HUES64 (cell line): Measurements from ENCODE around the gene BUB3.
A peak's percentile ranks its signal among the peaks of the same experiment; 100 is the strongest.

Experiments used
- H3K27ac ChIP-seq: 2 replicates; pipeline ENCODE4 v1.7.0; 2013; ENCODE audit warnings: low read depth, low read length, inconsistent platforms
- H3K27me3 ChIP-seq: 2 replicates; pipeline ENCODE4 v1.6.1; 2013; ENCODE audit warnings: mild to moderate bottlenecking, low read length; ENCODE audit not compliant: insufficient read depth
- H3K36me3 ChIP-seq: 2 replicates; pipeline ENCODE4 v1.6.1; 2013; ENCODE audit warnings: mild to moderate bottlenecking, low read length; ENCODE audit not compliant: insufficient read depth
- H3K4me1 ChIP-seq: 2 replicates; pipeline ENCODE4 v1.6.1; 2013; ENCODE audit warnings: mild to moderate bottlenecking, low read length, moderate library complexity; ENCODE audit not compliant: insufficient read depth
- H3K4me3 ChIP-seq: 2 replicates; pipeline ENCODE4 v1.5.1; 2013; ENCODE audit warnings: mild to moderate bottlenecking, low read length, moderate library complexity
- H3K9ac ChIP-seq: 2 replicates; pipeline ENCODE4 v1.6.1; 2013; ENCODE audit warnings: mild to moderate bottlenecking, low read depth, low read length
- H3K9me3 ChIP-seq: 2 replicates; pipeline ENCODE4 v1.6.1; 2013; ENCODE audit warnings: low read depth, low read length; ENCODE audit not compliant: insufficient read depth
- WGBS: fragments of 150-250, 120-280 bp; methylation state at CpG from one replicate; pipeline ENCODE4 v1.1.7; 2013; ENCODE audit warnings: missing lambda C conversion rate; 5-methylcytosine and 5-hydroxymethylcytosine counted together

Gene BUB3

GRCh38 chr10:123134915-123135414 is 19.2 kb upstream of the BUB3 start:
- Histone ChIP-seq H3K27me3 (peaks cover 100% of the 10 kb centered on the region), H3K9me3 (no peaks in the 10 kb centered on the region), H3K4me1 (peaks cover 15% of the 10 kb centered on the region; the same call in 1 of the 2 replicates), H3K27ac (no peak overlapping the region), H3K9ac (no peak overlapping the region), H3K4me3 (peak overlapping the region; percentile 46), H3K36me3 (no peaks in the 10 kb centered on the region)
- WGBS, result 1% methylated on average over 46 of the region's 46 CpGs

GRCh38 chr10:123135415-123136141 is 18.6 kb upstream of the BUB3 start, which contains the start of gene HMX3:
HMX3 (plus strand) TSS chr10:123135970; CDS start chr10:123136051, 81 bp downstream.
- Histone ChIP-seq H3K36me3 (no peaks in the 10 kb centered on the region), H3K4me1 (peaks cover 15% of the 10 kb centered on the region; the same call in 1 of the 2 replicates), H3K4me3 (peak within 1 kb of the TSS; percentile 46), H3K9ac (no peak within 1 kb of the TSS), H3K9me3 (no peaks in the 10 kb centered on the region), H3K27me3 (peaks cover 100% of the 10 kb centered on the region), H3K27ac (no peak within 1 kb of the TSS)
- WGBS, result under 1% methylated on average over 75 of the region's 76 CpGs

- WGBS, result under 1% methylated on average over 59 of the region's 59 CpGs
- peak overlapping the region; percentile 46 for H3K4me3 ChIP-seq
- peaks cover 100% of the 10 kb centered on the region for H3K27me3 ChIP-seq
- H3K9me3 ChIP-seq, result no peaks in the 10 kb centered on the region
- no peak overlapping the region for H3K27ac ChIP-seq
- no peaks in the 10 kb centered on the region for H3K36me3 ChIP-seq
- H3K4me1 ChIP-seq, result peaks cover 15% of the 10 kb centered on the region; the same call in 1 of the 2 replicates
- H3K9ac ChIP-seq, result no peak overlapping the region
Measured at GRCh38 chr10:123136221-123136805, 17.9 kb upstream of the BUB3 start.

DNA sequence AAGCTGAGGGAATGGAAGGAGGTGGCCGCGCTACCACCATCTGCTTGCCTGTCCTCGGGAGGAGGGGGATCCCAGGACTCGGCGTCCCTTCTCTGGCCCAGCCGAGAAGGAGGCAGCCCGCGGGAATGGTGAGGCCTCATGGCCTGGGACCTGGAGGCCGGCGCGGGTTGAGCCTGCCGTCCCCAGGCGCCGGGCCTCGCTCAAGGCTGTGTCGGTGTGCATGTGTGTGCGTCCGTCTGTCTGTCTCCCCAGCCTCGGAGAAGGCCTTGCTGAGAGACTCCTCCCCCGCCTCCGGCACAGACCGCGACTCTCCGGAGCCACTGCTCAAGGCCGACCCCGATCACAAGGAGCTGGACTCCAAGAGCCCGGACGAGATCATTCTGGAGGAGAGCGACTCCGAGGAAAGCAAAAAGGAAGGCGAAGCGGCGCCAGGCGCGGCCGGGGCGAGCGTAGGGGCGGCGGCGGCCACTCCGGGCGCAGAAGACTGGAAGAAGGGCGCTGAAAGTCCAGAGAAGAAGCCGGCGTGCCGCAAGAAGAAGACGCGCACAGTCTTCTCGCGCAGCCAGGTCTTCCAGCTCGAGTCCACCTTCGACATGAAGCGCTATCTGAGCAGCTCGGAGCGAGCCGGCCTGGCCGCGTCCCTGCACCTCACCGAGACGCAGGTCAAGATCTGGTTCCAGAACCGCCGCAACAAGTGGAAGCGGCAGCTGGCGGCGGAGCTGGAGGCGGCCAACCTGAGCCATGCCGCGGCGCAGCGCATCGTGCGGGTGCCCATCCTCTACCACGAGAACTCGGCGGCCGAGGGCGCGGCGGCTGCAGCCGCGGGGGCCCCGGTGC is 17.2 kb upstream of the BUB3 start:
- Histone ChIP-seq H3K27ac (no peak overlapping the region), H3K4me1 (peaks cover 15% of the 10 kb centered on the region; the same call in 1 of the 2 replicates), H3K27me3 (peaks cover 100% of the 10 kb centered on the region), H3K4me3 (peak overlapping the region; percentile 46), H3K9me3 (no peaks in the 10 kb centered on the region), H3K36me3 (no peaks in the 10 kb centered on the region), H3K9ac (no peak overlapping the region)
- WGBS, result under 1% methylated on average over 83 of the region's 83 CpGs

DNA sequence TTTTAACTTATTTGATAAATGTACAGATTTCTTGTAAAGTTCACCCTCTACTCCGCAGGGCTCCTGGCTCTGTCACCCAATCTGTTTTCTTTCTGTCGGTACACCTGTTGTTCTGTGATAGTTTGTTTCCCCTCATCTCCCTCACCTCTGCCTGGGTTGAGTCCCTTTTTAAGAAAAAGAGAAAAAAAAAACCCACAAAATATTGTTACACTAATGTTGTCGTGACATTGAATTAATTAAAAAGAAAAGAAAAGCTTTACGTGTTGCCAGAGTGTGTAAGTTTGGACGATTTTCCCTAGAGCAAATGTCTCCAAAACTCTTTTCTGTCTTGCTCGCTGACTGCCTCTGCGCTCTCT is 15.1 kb upstream of the BUB3 start:
- Histone ChIP-seq H3K4me3 (no peak overlapping the region), H3K36me3 (no peaks in the 10 kb centered on the region), H3K4me1 (peaks cover 18% of the 10 kb centered on the region; the same call in 1 of the 2 replicates), H3K9ac (no peak overlapping the region), H3K27ac (no peak overlapping the region), H3K27me3 (peaks cover 100% of the 10 kb centered on the region), H3K9me3 (no peaks in the 10 kb centered on the region)
- WGBS, result 0% methylated on average over 4 of the region's 7 CpGs

DNA sequence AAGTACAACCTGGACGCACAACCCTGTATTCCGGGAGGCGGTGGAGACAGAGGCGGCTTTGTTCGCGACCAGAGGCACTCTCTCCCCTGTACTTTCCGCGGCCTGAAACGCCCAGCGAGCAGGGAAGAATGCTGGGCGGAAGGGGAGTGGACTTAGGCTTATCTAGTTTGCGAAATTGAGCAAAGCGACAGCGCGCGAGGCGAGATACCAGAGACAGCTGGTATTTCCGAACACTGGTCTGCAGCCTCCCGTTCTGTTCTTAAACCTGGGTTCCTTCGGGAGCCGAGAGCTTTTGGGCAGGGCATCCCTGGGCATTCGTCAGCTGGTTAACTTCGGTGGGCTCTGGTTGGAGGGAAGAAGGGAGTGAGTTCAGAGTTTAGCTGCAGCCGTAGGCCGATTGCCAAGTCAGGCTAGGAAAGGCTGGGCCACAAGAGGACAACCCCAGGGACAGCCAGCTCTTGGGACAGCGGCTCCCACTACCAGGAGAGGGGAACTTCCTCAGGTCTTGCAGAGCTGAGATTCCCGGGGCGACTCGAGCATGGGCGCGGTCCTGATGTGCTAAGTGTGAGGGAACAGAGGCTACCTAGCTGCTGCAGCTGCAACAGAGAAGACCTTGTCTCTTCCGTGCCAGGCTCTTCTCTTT is 14.6 kb upstream of the BUB3 start:
- 1% methylated on average over 32 of the region's 32 CpGs for WGBS
- Histone ChIP-seq H3K27ac (no peak overlapping the region), H3K4me3 (peak overlapping the region; percentile 33), H3K36me3 (no peaks in the 10 kb centered on the region), H3K9me3 (no peaks in the 10 kb centered on the region), H3K9ac (no peak overlapping the region), H3K4me1 (peaks cover 14% of the 10 kb centered on the region; the same call in 1 of the 2 replicates), H3K27me3 (peaks cover 100% of the 10 kb centered on the region)

- no peaks in the 10 kb centered on the region for H3K9me3 ChIP-seq
- peaks cover 100% of the 10 kb centered on the region for H3K27me3 ChIP-seq
- no peaks in the 10 kb centered on the region for H3K36me3 ChIP-seq
- peak overlapping the region; percentile 33; the same call in 1 of the 2 replicates for H3K4me3 ChIP-seq
- peaks cover 10% of the 10 kb centered on the region; the same call in 1 of the 2 replicates for H3K4me1 ChIP-seq
- no peak overlapping the region for H3K27ac ChIP-seq
- 3% methylated on average over 43 of the region's 43 CpGs for WGBS
- H3K9ac ChIP-seq, result no peak overlapping the region
Measured at GRCh38 chr10:123140164-123140982, 13.8 kb upstream of the BUB3 start.

DNA sequence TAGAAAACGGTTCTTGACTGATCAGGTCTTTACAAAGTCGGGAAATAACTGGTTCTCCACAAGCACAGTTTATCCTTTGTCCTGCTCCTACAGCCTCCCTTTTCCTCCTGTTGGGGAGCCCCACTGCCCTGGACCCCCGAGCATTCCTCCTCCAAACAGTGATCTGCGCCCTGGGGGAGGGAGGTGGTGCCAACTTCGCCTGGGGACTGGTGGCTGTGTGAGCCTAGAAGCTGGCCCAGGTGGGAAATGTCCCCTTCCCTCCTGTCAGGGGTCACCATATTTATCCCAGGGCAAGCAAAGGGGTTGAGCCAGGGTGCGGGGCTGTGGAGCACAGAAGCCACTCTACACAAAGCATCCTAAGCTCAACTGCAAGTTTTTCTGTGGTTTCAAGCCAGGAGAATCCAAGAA is 13.2 kb upstream of the BUB3 start:
- no peaks in the 10 kb centered on the region for H3K36me3 ChIP-seq
- peaks cover 15% of the 10 kb centered on the region; the same call in 1 of the 2 replicates for H3K4me1 ChIP-seq
- H3K4me3 ChIP-seq, result no peak overlapping the region
- H3K9me3 ChIP-seq, result no peaks in the 10 kb centered on the region
- H3K27ac ChIP-seq, result no peak overlapping the region
- H3K9ac ChIP-seq, result no peak overlapping the region
- peaks cover 100% of the 10 kb centered on the region for H3K27me3 ChIP-seq
- 8% methylated on average over 5 of the region's 6 CpGs for WGBS

- H3K36me3 ChIP-seq, result no peaks in the 10 kb centered on the region
- H3K4me3 ChIP-seq, result peak overlapping the region; percentile 21; the same call in 1 of the 2 replicates
- H3K9ac ChIP-seq, result no peak overlapping the region
- WGBS, result 5% methylated on average over 38 of the region's 38 CpGs
- no peaks in the 10 kb centered on the region for H3K9me3 ChIP-seq
- peaks cover 100% of the 10 kb centered on the region for H3K27me3 ChIP-seq
- peaks cover 21% of the 10 kb centered on the region; the same call in 1 of the 2 replicates for H3K4me1 ChIP-seq
- H3K27ac ChIP-seq, result no peak overlapping the region
Measured at GRCh38 chr10:123141791-123142700, 12.2 kb upstream of the BUB3 start.
